Fibroblast of the aortic adventitia (primary cell): ENCODE data around the gene SIM2. TPM values are rescaled to one million over a fixed set of nuclear protein-coding genes. Genes with fewer than 3 reads are reported as not detected.
A peak's percentile ranks its signal among the peaks of the same experiment; 100 is the strongest.

ENCODE experiments used
- DNase-seq: peaks from one replicate; pipeline ENCODE4 v3.0.0-alpha.2; 2010; ENCODE audit warnings: low read depth
- H3K4me3 ChIP-seq: 2 replicates; pipeline ENCODE4 v1.5.1; 2011; ENCODE audit warnings: low read depth, mild to moderate bottlenecking, control low read depth, low read length, moderate library complexity
- total RNA-seq: library from RNA; depleted of rRNA; stranded (reverse); fragments of >200 nt; gene quantifications from 2 replicates; pipeline ENCODE4 v1.2.3, GENCODE V29; 2012; ENCODE audit warnings: low replicate concordance
- TF ChIP-seq, protein P1 (sequence below): IDR thresholded peaks from 2 replicates; pipeline ENCODE4 v1.5.1; 2011; ENCODE audit warnings: mild to moderate bottlenecking, low read length, control low read depth, inconsistent platforms; ENCODE audit not compliant: insufficient read depth

Gene SIM2
- total RNA-seq, 1 donor = 0.18 TPM

DNA sequence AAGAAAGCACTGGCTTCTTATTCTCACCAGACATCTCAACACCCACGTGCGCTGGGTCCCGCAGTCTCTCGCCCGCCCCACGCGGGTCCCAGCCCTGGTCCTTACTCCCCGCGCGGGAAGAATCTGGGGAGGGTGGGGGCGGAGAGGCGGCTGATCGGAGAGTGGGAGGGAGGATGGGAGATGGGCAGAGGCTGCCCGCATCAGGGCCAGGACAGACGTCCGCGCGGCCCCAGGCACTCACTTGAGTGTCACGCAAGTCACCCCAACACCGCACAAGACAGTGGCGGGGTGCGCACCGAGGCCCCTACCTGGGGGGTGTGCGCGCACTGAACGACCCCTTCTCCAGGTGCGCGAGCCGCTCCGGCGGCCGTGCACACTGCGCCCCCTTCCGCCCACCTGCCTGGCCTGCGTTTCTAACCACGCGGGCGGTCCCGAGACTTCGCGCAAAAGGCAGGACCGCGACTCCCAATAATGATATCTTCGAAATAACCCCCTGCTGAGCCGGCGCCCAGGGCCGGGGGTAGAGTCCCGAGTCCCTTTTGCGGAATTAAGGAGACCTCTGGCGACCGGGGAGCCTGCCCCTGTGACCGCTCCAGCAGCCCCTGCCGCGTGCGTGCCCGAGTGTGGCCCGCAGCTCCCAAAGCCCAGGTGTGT, 6.0 kb upstream of the SIM2 start:
- H3K4me3 ChIP-seq = no peak overlapping the region
- TF ChIP-seq, protein P1, sequence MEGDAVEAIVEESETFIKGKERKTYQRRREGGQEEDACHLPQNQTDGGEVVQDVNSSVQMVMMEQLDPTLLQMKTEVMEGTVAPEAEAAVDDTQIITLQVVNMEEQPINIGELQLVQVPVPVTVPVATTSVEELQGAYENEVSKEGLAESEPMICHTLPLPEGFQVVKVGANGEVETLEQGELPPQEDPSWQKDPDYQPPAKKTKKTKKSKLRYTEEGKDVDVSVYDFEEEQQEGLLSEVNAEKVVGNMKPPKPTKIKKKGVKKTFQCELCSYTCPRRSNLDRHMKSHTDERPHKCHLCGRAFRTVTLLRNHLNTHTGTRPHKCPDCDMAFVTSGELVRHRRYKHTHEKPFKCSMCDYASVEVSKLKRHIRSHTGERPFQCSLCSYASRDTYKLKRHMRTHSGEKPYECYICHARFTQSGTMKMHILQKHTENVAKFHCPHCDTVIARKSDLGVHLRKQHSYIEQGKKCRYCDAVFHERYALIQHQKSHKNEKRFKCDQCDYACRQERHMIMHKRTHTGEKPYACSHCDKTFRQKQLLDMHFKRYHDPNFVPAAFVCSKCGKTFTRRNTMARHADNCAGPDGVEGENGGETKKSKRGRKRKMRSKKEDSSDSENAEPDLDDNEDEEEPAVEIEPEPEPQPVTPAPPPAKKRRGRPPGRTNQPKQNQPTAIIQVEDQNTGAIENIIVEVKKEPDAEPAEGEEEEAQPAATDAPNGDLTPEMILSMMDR = no peak
- DNase-seq = no peak

DNA sequence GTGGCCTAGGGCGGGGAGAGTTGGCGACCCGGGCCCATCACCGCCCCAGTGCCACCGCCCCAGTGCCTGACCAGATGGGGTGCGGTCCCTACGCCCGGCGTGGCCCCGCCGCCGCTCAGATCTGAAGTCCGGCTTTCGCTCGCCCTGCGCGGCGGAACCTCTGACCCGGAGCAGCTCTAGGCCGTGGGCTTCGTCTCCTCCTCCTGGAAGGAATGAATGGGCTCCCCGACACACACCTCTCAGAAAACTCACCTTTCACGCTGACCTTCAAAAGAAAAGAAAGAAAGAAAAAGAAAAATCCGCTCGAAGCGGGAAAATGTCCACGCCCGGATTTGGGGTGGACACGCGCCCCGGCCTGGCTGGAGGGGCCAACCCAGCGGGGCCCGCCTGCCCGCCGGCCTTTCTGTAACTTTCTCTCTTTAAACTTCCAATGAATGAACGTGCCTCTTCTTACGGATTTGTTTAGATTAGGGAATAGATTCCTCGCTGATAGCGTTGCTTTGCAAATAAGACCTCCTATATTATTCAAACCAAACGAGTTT, 5.4 kb upstream of the SIM2 start:
- TF ChIP-seq, protein P1 = no peak
- no peak for DNase-seq
- H3K4me3 ChIP-seq = no peak overlapping the region

DNA sequence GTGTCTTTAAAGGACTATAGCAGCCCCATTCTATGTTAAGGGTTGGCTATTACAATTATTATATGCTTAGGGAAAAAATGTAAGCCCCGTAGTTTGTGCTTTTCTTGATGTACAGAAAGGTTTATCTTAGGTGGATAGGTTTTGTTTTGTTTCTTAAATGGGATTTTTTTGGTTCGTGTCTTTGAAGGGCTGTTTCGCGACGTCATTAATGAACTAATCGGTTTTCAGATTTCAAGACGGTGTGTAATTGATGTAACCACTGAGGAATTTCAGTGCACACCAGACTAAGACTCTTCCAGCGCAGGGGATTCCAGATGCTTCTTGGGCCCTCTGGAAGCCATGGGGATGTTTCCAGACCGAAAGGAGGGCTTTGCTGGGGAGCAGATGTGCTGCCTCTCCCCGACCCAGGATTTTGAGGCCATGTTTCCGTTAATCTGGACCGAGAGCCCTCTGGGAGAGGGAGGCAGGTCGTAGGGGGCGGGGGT, 4.8 kb upstream of the SIM2 start:
- TF ChIP-seq, protein P1 = no peak
- peak; percentile 35 for DNase-seq
- no peak overlapping the region for H3K4me3 ChIP-seq

DNA sequence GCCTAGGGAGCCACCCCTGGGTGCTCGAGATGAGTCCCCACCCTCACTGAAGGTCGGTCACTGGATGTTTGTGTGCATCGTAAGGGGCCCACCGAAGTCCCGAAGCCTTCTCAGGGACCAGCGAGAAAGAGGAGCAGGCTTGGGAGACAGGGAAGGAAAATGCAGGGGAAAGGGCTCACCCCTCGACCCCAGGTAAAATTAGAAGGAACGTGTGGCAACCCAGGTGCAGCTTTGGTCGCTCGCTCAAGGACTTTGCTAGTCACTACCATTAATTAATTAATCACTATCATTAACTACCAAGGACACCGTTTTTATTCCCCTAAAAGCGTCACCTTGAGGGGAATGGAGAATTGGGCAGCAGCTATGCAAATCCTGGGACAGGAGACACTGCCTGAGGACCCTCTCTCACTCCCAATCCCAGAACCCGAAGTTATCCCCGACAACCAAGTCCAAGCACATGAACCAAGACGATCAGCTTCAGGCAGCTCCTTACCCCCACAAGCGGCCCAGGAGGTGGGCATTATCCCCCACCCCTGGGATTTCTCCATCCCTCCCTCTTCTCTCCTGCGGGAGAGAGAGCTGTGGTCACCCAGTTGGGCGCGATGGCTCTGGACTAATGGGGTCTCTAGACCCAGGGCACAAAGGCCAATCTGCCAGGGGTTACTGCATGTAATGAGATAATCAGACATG, 4.2 kb upstream of the SIM2 start:
- H3K4me3 ChIP-seq = no peak overlapping the region
- TF ChIP-seq, protein P1 = no peak
- no peak for DNase-seq

DNA sequence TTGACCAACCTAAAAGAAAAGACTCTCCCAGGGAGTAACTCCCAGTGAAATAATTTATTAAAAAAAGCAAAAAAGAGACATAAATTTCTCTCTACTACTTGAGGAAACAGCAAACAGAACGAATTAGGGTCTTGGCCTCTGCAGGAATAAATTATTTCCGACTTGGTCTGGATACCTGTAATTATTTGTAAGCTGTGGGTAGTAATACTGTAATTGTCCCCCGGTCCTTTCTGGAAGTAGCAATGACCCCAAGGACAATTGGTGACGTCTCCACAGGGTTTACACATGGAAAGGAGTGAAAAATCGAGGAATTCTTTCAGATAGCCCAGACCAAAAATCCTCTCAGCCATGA, 3.7 kb upstream of the SIM2 start:
- no peak for DNase-seq
- TF ChIP-seq, protein P1 = no peak
- no peak overlapping the region for H3K4me3 ChIP-seq

DNA sequence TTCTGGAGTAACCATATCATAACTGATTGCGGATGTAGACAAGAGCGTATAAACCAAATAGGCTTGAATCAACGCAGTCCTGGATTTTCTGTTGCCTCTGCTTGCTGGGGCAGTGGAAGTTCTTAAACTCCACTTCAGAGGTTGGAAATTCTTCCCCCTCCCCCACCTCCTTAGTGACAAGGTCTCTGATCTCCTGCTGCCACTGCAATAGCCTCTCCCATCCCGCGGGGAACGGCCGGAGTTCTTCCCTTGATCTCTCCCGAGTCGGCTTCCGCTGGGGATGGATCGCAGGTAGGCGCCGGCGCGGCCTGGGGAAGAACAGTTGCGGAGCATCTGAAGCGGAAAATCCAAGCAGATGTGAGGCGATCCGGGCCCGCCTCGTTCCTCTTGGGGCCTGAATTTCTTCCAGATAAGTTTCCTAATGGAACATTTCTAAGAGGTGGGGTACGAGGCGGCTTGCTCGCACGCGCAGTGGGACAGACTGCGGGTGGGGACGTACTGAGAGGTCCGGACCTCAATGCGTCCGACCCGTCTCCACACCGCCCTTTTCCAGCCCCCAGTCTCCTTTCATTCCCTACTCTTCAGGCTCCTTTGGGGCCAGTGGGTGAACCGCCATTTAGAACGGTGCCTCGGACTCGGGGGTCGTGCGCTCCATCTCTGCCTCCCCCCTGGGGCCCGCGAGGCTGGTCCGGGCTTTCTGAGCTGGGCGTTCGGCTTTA, 3.1 kb upstream of the SIM2 start:
- no peak for DNase-seq
- no peak overlapping the region for H3K4me3 ChIP-seq
- TF ChIP-seq, protein P1 = no peak
